ENCODE measurements around the gene TPPP.

Gene TPPP

GRCh38 chr5:610011-610743, 83.0 kb downstream of the TPPP start:
- no peak for DNase-seq (ENCODE audit: low read depth)
- no peak for TF ChIP-seq CTCF (conservative IDR thresholded peaks at IDR 0.05; ENCODE audit: low read depth, low read length)
- H3K4me3 ChIP-seq (ENCODE audit: low read length) = no peak overlapping the region

All from retinal pigment epithelial cell (primary cell).